Activated CD4-positive, alpha-beta memory T cell treated with anti-CD3 and anti-CD28 coated beads for 36 hours (primary cell): ENCODE measurements around the gene CES4A. TPM values are rescaled to one million over a fixed set of nuclear protein-coding genes. Genes with fewer than 3 reads are reported as not detected.

Experiments
- CTCF ChIA-PET: fragments of 350-600 bp; sonication (Branson Sonifier 250); formaldehyde crosslinking; loops from one replicate; lab custom pipeline; 2021; ENCODE audit warnings: antibody characterized with exemption, inconsistent platforms; lab: Charles Lee
- POLR2A ChIA-PET: fragments of 350-600 bp; sonication (Branson Sonifier 250); formaldehyde crosslinking; loops from one replicate; lab custom pipeline; 2021; ENCODE audit warnings: antibody characterized with exemption; lab: Charles Lee
- DNase-seq: peaks from one replicate; pipeline ENCODE4 v3.0.0-alpha.2; 2020
- H3K27ac Mint-ChIP-seq: one replicate; pipeline ENCODE4 v1.8.0; 2021; ENCODE audit warnings: mixed read lengths
- H3K27me3 Mint-ChIP-seq: one replicate; pipeline ENCODE4 v1.8.0; 2021; ENCODE audit warnings: mixed read lengths
- H3K36me3 Mint-ChIP-seq: one replicate; pipeline ENCODE4 v1.8.0; 2021; ENCODE audit warnings: mixed read lengths
- H3K4me1 Mint-ChIP-seq: one replicate; pipeline ENCODE4 v1.8.0; 2021; ENCODE audit warnings: low read depth, mixed read lengths
- H3K4me3 Mint-ChIP-seq: one replicate; pipeline ENCODE4 v1.8.0; 2021; ENCODE audit warnings: mild to moderate bottlenecking, mixed read lengths
- H3K9me3 Mint-ChIP-seq: one replicate; pipeline ENCODE4 v1.8.0; 2021; ENCODE audit warnings: mixed read lengths
- intact Hi-C: fragments of 100-400 bp; cut with micrococcal nuclease; formaldehyde crosslinking; loops from one replicate; pipeline ENCODE4 v1.15.1; 2023
- total RNA-seq, 2 experiments: library from RNA; stranded (reverse); gene quantifications; one replicate each; pipeline ENCODE4 v1.2.3, GENCODE V29; 2021

CES4A gene
- total RNA-seq, 2 experiments from 2014 or later = 25.0 to 25.9 TPM

GRCh38 chr16:67055712-67056487, 67.5 kb downstream of the CES4A start:
- H3K4me3 Mint-ChIP-seq = peak overlapping the region; percentile 54
- intact Hi-C loops = loop anchor here (1.0 to 2.0 kb wide), 4 partner anchors 27 to 255 kb away; partner anchors contain the start of gene CBFB

More at GRCh38 chr16:67055712-67056487, 67.5 kb downstream of the CES4A start:
- POLR2A ChIA-PET = interaction anchor here (0.9 to 2.3 kb wide), 6 partner anchors 11 to 71 kb away, joined by 3 to 10 read pairs (median 4); no protein-coding TSS in a partner anchor
- no peaks in the 10 kb centered on the region for H3K9me3 Mint-ChIP-seq
- H3K36me3 Mint-ChIP-seq = peaks cover 18% of the 10 kb centered on the region
- peak; percentile 36 for DNase-seq
- H3K4me1 Mint-ChIP-seq = peaks cover 48% of the 10 kb centered on the region
- CTCF ChIA-PET = interaction anchor here (1.0 to 1.5 kb wide), 3 partner anchors 26 to 80 kb away, joined by 3 to 5 read pairs (median 3); no protein-coding TSS in a partner anchor
- H3K27ac Mint-ChIP-seq = peak overlapping the region; percentile 77
- no peaks in the 10 kb centered on the region for H3K27me3 Mint-ChIP-seq

Other genes with a start within 250 kb of the CES4A start
- 10 to 100 TPM; 37.9 to 39.1 TPM for gene DYNC1LI2, start 237.0 kb upstream of the CES4A start, total RNA-seq
- gene TERB1, start 187.0 kb upstream of the CES4A start, total RNA-seq = not detected
- 100 to 1,000 TPM; 121 to 126 TPM for gene NAE1, start 157.6 kb upstream of the CES4A start, total RNA-seq
- gene CA7, start 144.2 kb upstream of the CES4A start, total RNA-seq = under 1 TPM in 1 of 2 experiments, not detected in 1; 0.12 TPM
- gene PDP2, start 108.1 kb upstream of the CES4A start, total RNA-seq = 10 to 100 TPM; 42.4 to 45.5 TPM
- not detected for gene CDH16, start 69.7 kb upstream of the CES4A start, total RNA-seq
- under 1 TPM; 0.48 to 0.65 TPM for gene RRAD, start 63.1 kb upstream of the CES4A start, total RNA-seq
- 100 to 1,000 TPM; 195 to 204 TPM for gene CIAO2B, start 54.2 kb upstream of the CES4A start, total RNA-seq
- gene CES2, start 53.1 kb upstream of the CES4A start, total RNA-seq = 10 to 100 TPM; 32.5 to 32.7 TPM
- gene CES3, start 27.3 kb upstream of the CES4A start, total RNA-seq = 1 to 10 TPM; 1.6 to 3.0 TPM
- 100 to 1,000 TPM; 155 to 163 TPM for gene CBFB, start 40.6 kb downstream of the CES4A start, total RNA-seq
- 10 to 100 TPM; 11.4 to 12.3 TPM for gene PHAF1, start 121.4 kb downstream of the CES4A start, total RNA-seq
- 1 to 10 TPM; 5.1 to 5.6 TPM for gene B3GNT9, start 162.4 kb downstream of the CES4A start, total RNA-seq
- gene TRADD, start 171.3 kb downstream of the CES4A start, total RNA-seq = 10 to 100 TPM; 41.7 to 43.2 TPM
- gene FBXL8, start 171.4 kb downstream of the CES4A start, total RNA-seq = 10 to 100 TPM; 24.1 to 25.7 TPM
- 10 to 100 TPM; 34.8 to 36.1 TPM for gene HSF4, start 176.2 kb downstream of the CES4A start, total RNA-seq
- 10 to 100 TPM; 14.8 to 20.1 TPM for gene NOL3, start 181.9 kb downstream of the CES4A start, total RNA-seq
- gene MATCAP1, start 195.4 kb downstream of the CES4A start, total RNA-seq = 10 to 100 TPM; 37.3 to 38.3 TPM
- gene EXOC3L1, start 201.5 kb downstream of the CES4A start, total RNA-seq = not detected
- 10 to 100 TPM; 91.6 to 92.3 TPM for gene E2F4, start 203.6 kb downstream of the CES4A start, total RNA-seq
- gene ELMO3, start 210.5 kb downstream of the CES4A start, total RNA-seq = 1 to 10 TPM; 5.1 to 5.9 TPM
- gene TMEM208, start 238.5 kb downstream of the CES4A start, total RNA-seq = 10 to 100 TPM; 36.7 to 39.3 TPM